Measurements from ENCODE around the gene CSNK2B. TPM values are rescaled to one million over a fixed set of nuclear protein-coding genes. Genes with fewer than 3 reads are reported as not detected.

Gene CSNK2B
- polyA plus RNA-seq, 4 donors, result 185 to 231 (median 206) TPM

- Histone ChIP-seq H3K27ac (ENCODE audit: low read depth in 1 of 3, low read length in 2 of 3) (no peak overlapping the region), H3K9me3 (ENCODE audit: control insufficient read depth in 2 of 2, insufficient read depth in 1 of 2, low read depth in 1 of 2, low read length in 1 of 2) (no peaks in the 10 kb centered on the region), H3K4me1 (ENCODE audit: control insufficient read depth in 3 of 3, insufficient read depth in 2 of 3, low read depth in 1 of 3, low read length in 2 of 3) (no peaks in the 10 kb centered on the region), H3K36me3 (ENCODE audit: control insufficient read depth in 3 of 3, insufficient read depth in 2 of 3, low read depth in 1 of 3, low read length in 3 of 3) (peaks cover 56 to 98% (median 72%) of the 10 kb centered on the region in 3 donors), H3K4me3 (ENCODE audit: low read depth in 1 of 3, low read length in 3 of 3) (no peak overlapping the region), H3K27me3 (ENCODE audit: control insufficient read depth in 3 of 3, insufficient read depth in 3 of 3, low read length in 3 of 3) (no peaks in the 10 kb centered on the region)
- no peak for FAIRE-seq
- no peak for DNase-seq
- 94 to 96% (median 95%) methylated on average over 26 of the region's 26 CpGs for WGBS, 3 donors
Measured at GRCh38 chr6:31632279-31632946, 33.5 kb upstream of the CSNK2B start.

- peaks cover 46 to 93% (median 62%) of the 10 kb centered on the region in 3 donors for H3K36me3 ChIP-seq (ENCODE audit: control insufficient read depth in 3 of 3, insufficient read depth in 2 of 3, low read depth in 1 of 3, low read length in 3 of 3)
- no peak for FAIRE-seq
- WGBS, 3 donors, result 90 to 96% (median 92%) methylated on average over 7 of the region's 7 CpGs
Measured at GRCh38 chr6:31633447-31633846, 32.4 kb upstream of the CSNK2B start.

GRCh38 chr6:31634131-31634530 lies 31.7 kb upstream of the CSNK2B start:
- no peak for FAIRE-seq
- Histone ChIP-seq H3K27ac (ENCODE audit: low read depth in 1 of 3, low read length in 2 of 3) (no peak overlapping the region), H3K4me3 (ENCODE audit: low read depth in 1 of 3, low read length in 3 of 3) (no peak overlapping the region), H3K27me3 (ENCODE audit: control insufficient read depth in 3 of 3, insufficient read depth in 3 of 3, low read length in 3 of 3) (no peaks in the 10 kb centered on the region), H3K36me3 (ENCODE audit: control insufficient read depth in 3 of 3, insufficient read depth in 2 of 3, low read depth in 1 of 3, low read length in 3 of 3) (peaks cover 46 to 94% (median 58%) of the 10 kb centered on the region in 3 donors), H3K9me3 (ENCODE audit: control insufficient read depth in 2 of 2, insufficient read depth in 1 of 2, low read depth in 1 of 2, low read length in 1 of 2) (no peaks in the 10 kb centered on the region), H3K4me1 (ENCODE audit: control insufficient read depth in 3 of 3, insufficient read depth in 2 of 3, low read depth in 1 of 3, low read length in 2 of 3) (no peaks in the 10 kb centered on the region)
- DNase-seq, result no peak
- 87 to 93% (median 89%) methylated on average over 3 of the region's 3 CpGs for WGBS, 3 donors

More at GRCh38 chr6:31633447-31633846, 32.4 kb upstream of the CSNK2B start:
- no peak overlapping the region for H3K4me3 ChIP-seq (ENCODE audit: low read depth in 1 of 3, low read length in 3 of 3)
- no peak for DNase-seq
- H3K27ac ChIP-seq (ENCODE audit: low read depth in 1 of 3, low read length in 2 of 3), result no peak overlapping the region
- no peaks in the 10 kb centered on the region for H3K27me3 ChIP-seq (ENCODE audit: control insufficient read depth in 3 of 3, insufficient read depth in 3 of 3, low read length in 3 of 3)
- no peaks in the 10 kb centered on the region for H3K4me1 ChIP-seq (ENCODE audit: control insufficient read depth in 3 of 3, insufficient read depth in 2 of 3, low read depth in 1 of 3, low read length in 2 of 3)
- no peaks in the 10 kb centered on the region for H3K9me3 ChIP-seq (ENCODE audit: control insufficient read depth in 2 of 2, insufficient read depth in 1 of 2, low read depth in 1 of 2, low read length in 1 of 2)

GRCh38 chr6:31634969-31635575 lies 30.8 kb upstream of the CSNK2B start:
- no peak for DNase-seq
- FAIRE-seq, result no peak
- WGBS, 3 donors, result 85 to 88% (median 88%) methylated on average over 11 of the region's 11 CpGs
- no peak overlapping the region for H3K4me3 ChIP-seq (ENCODE audit: low read depth in 1 of 3, low read length in 3 of 3)
- H3K9me3 ChIP-seq (ENCODE audit: control insufficient read depth in 2 of 2, insufficient read depth in 1 of 2, low read depth in 1 of 2, low read length in 1 of 2), result no peaks in the 10 kb centered on the region
- no peak overlapping the region for H3K27ac ChIP-seq (ENCODE audit: low read depth in 1 of 3, low read length in 2 of 3)
- peaks cover 43 to 93% (median 57%) of the 10 kb centered on the region in 3 donors for H3K36me3 ChIP-seq (ENCODE audit: control insufficient read depth in 3 of 3, insufficient read depth in 2 of 3, low read depth in 1 of 3, low read length in 3 of 3)
- no peaks in the 10 kb centered on the region for H3K4me1 ChIP-seq (ENCODE audit: control insufficient read depth in 3 of 3, insufficient read depth in 2 of 3, low read depth in 1 of 3, low read length in 2 of 3)
- H3K27me3 ChIP-seq (ENCODE audit: control insufficient read depth in 3 of 3, insufficient read depth in 3 of 3, low read length in 3 of 3), result no peaks in the 10 kb centered on the region

- FAIRE-seq, result no peak
- WGBS, 3 donors, result 78 to 82% (median 81%) methylated on average over 27 of the region's 27 CpGs
- H3K4me3 ChIP-seq (ENCODE audit: low read depth in 1 of 3, low read length in 3 of 3), result no peak overlapping the region
- no peaks in the 10 kb centered on the region for H3K4me1 ChIP-seq (ENCODE audit: control insufficient read depth in 3 of 3, insufficient read depth in 2 of 3, low read depth in 1 of 3, low read length in 2 of 3)
- peaks cover 40 to 93% (median 58%) of the 10 kb centered on the region in 3 donors for H3K36me3 ChIP-seq (ENCODE audit: control insufficient read depth in 3 of 3, insufficient read depth in 2 of 3, low read depth in 1 of 3, low read length in 3 of 3)
- no peak for DNase-seq
- no peaks in the 10 kb centered on the region for H3K9me3 ChIP-seq (ENCODE audit: control insufficient read depth in 2 of 2, insufficient read depth in 1 of 2, low read depth in 1 of 2, low read length in 1 of 2)
- no peaks in the 10 kb centered on the region for H3K27me3 ChIP-seq (ENCODE audit: control insufficient read depth in 3 of 3, insufficient read depth in 3 of 3, low read length in 3 of 3)
- no peak overlapping the region for H3K27ac ChIP-seq (ENCODE audit: low read depth in 1 of 3, low read length in 2 of 3)
Measured at GRCh38 chr6:31636698-31637596, 28.9 kb upstream of the CSNK2B start.

- Histone ChIP-seq H3K4me1 (ENCODE audit: control insufficient read depth in 3 of 3, insufficient read depth in 2 of 3, low read depth in 1 of 3, low read length in 2 of 3) (no peaks in the 10 kb centered on the region), H3K27me3 (ENCODE audit: control insufficient read depth in 3 of 3, insufficient read depth in 3 of 3, low read length in 3 of 3) (no peaks in the 10 kb centered on the region), H3K9me3 (ENCODE audit: control insufficient read depth in 2 of 2, insufficient read depth in 1 of 2, low read depth in 1 of 2, low read length in 1 of 2) (no peaks in the 10 kb centered on the region), H3K36me3 (ENCODE audit: control insufficient read depth in 3 of 3, insufficient read depth in 2 of 3, low read depth in 1 of 3, low read length in 3 of 3) (peaks cover 48 to 90% (median 52%) of the 10 kb centered on the region in 3 donors), H3K27ac (ENCODE audit: low read depth in 1 of 3, low read length in 2 of 3) (no peak overlapping the region), H3K4me3 (ENCODE audit: low read depth in 1 of 3, low read length in 3 of 3) (no peak overlapping the region)
- FAIRE-seq (no peak), DNase-seq (no peak)
- 81 to 86% (median 82%) methylated on average over 9 of the region's 9 CpGs for WGBS, 3 donors
Measured at GRCh38 chr6:31639043-31639442, 26.8 kb upstream of the CSNK2B start.

GRCh38 chr6:31639449-31639861 lies 26.4 kb upstream of the CSNK2B start:
- no peak overlapping the region for H3K27ac ChIP-seq (ENCODE audit: low read depth in 1 of 3, low read length in 2 of 3)
- peaks cover 49 to 90% (median 53%) of the 10 kb centered on the region in 3 donors for H3K36me3 ChIP-seq (ENCODE audit: control insufficient read depth in 3 of 3, insufficient read depth in 2 of 3, low read depth in 1 of 3, low read length in 3 of 3)
- DNase-seq (no peak), FAIRE-seq (no peak)
- no peak overlapping the region for H3K4me3 ChIP-seq (ENCODE audit: low read depth in 1 of 3, low read length in 3 of 3)
- no peaks in the 10 kb centered on the region for H3K27me3 ChIP-seq (ENCODE audit: control insufficient read depth in 3 of 3, insufficient read depth in 3 of 3, low read length in 3 of 3)
- no peaks in the 10 kb centered on the region for H3K4me1 ChIP-seq (ENCODE audit: control insufficient read depth in 3 of 3, insufficient read depth in 2 of 3, low read depth in 1 of 3, low read length in 2 of 3)
- WGBS, 3 donors, result 80 to 88% (median 85%) methylated on average over 10 of the region's 10 CpGs
- no peaks in the 10 kb centered on the region for H3K9me3 ChIP-seq (ENCODE audit: control insufficient read depth in 2 of 2, insufficient read depth in 1 of 2, low read depth in 1 of 2, low read length in 1 of 2)

- no peaks in the 10 kb centered on the region for H3K4me1 ChIP-seq (ENCODE audit: control insufficient read depth in 3 of 3, insufficient read depth in 2 of 3, low read depth in 1 of 3, low read length in 2 of 3)
- H3K36me3 ChIP-seq (ENCODE audit: control insufficient read depth in 3 of 3, insufficient read depth in 2 of 3, low read depth in 1 of 3, low read length in 3 of 3), result peaks cover 45 to 89% (median 60%) of the 10 kb centered on the region in 3 donors
- no peaks in the 10 kb centered on the region for H3K27me3 ChIP-seq (ENCODE audit: control insufficient read depth in 3 of 3, insufficient read depth in 3 of 3, low read length in 3 of 3)
- H3K4me3 ChIP-seq (ENCODE audit: low read depth in 1 of 3, low read length in 3 of 3), result no peak overlapping the region
- 94 to 98% (median 97%) methylated on average over 6 of the region's 6 CpGs for WGBS, 3 donors
- H3K9me3 ChIP-seq (ENCODE audit: control insufficient read depth in 2 of 2, insufficient read depth in 1 of 2, low read depth in 1 of 2, low read length in 1 of 2), result no peaks in the 10 kb centered on the region
- DNase-seq (no peak), FAIRE-seq (no peak)
- H3K27ac ChIP-seq (ENCODE audit: low read depth in 1 of 3, low read length in 2 of 3), result no peak overlapping the region
Measured at GRCh38 chr6:31640612-31641011, 25.3 kb upstream of the CSNK2B start.

Measured in small intestine (tissue), 7 donors.